Tracheal epithelial cell (primary cell): Measurements from ENCODE around the gene CDAN1. TPM values are rescaled to one million over a fixed set of nuclear protein-coding genes. Genes with fewer than 3 reads are reported as not detected.

ENCODE experiments used
- total RNA-seq: library from RNA; depleted of rRNA; stranded (reverse); fragments of >200 nt; gene quantifications from 2 replicates; pipeline ENCODE4 v1.2.1, GENCODE V29; 2014

The CDAN1 gene, protein sequence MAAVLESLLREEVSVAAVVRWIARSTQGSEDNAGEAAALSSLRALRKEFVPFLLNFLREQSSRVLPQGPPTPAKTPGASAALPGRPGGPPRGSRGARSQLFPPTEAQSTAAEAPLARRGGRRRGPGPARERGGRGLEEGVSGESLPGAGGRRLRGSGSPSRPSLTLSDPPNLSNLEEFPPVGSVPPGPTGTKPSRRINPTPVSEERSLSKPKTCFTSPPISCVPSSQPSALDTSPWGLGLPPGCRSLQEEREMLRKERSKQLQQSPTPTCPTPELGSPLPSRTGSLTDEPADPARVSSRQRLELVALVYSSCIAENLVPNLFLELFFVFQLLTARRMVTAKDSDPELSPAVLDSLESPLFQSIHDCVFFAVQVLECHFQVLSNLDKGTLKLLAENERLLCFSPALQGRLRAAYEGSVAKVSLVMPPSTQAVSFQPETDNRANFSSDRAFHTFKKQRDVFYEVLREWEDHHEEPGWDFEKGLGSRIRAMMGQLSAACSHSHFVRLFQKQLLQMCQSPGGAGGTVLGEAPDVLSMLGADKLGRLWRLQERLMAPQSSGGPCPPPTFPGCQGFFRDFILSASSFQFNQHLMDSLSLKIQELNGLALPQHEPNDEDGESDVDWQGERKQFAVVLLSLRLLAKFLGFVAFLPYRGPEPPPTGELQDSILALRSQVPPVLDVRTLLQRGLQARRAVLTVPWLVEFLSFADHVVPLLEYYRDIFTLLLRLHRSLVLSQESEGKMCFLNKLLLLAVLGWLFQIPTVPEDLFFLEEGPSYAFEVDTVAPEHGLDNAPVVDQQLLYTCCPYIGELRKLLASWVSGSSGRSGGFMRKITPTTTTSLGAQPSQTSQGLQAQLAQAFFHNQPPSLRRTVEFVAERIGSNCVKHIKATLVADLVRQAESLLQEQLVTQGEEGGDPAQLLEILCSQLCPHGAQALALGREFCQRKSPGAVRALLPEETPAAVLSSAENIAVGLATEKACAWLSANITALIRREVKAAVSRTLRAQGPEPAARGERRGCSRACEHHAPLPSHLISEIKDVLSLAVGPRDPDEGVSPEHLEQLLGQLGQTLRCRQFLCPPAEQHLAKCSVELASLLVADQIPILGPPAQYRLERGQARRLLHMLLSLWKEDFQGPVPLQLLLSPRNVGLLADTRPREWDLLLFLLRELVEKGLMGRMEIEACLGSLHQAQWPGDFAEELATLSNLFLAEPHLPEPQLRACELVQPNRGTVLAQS
- 10.9 and 19.0 TPM in 2 replicates for total RNA-seq

DNA sequence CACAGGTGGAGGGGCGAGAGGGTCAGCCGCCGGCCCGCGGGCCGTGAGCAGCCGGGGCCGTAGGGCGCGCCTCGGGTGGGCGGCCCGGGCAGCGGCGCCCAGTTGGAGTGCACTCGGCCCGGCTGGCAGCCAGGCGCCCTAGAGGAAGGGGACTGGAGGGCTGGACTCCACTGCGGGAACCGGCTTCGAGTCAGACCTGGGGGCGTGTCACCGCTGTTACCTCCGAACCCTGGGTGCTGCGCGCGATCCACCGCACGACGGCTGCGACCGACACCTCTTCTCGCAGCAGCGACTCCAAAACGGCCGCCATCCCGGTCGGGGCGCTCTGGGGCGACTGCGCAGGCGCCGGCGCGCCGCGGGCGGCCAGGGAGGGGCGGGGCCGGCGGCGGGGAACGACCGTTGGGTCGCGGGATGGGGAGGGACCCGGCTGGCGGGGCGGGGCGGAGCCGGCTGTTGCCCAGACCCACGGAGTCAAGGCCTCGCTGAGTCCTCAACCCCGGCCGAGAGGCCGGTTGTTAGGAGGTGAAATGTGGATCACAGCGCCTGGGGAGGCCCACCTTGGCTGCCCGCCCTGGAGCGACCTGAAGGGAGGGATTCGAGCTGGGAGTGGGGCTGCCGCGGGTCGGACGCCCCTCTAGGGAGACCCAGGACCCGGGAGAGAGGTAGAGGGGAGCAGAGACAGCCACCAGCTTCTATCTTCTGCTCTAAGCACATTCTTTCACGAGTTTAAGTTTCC, at the start of gene CDAN1:
TSS of gene CDAN1 (minus strand) at position 336 of the 736 bp plus-strand sequence. CDS start at position 310, 26 bp downstream.

Other genes with a start within 250 kb of the CDAN1 start
- gene ZNF106, start 246.0 kb downstream of the CDAN1 start, total RNA-seq: 37.6 and 37.9 TPM in 2 replicates
- 36.2 and 86.5 TPM in 2 replicates for gene SNAP23, start 241.5 kb downstream of the CDAN1 start, total RNA-seq
- gene LRRC57, start 188.3 kb downstream of the CDAN1 start, total RNA-seq: 24.1 and 27.7 TPM in 2 replicates
- 37.4 and 50.1 TPM in 2 replicates for gene HAUS2, start 188.3 kb downstream of the CDAN1 start, total RNA-seq
- gene STARD9, start 161.5 kb downstream of the CDAN1 start, total RNA-seq: 0.43 and 2.4 TPM in 2 replicates
- 8.2 and 14.1 TPM in 2 replicates for gene TTBK2, start 183.7 kb upstream of the CDAN1 start, total RNA-seq